ENCODE measurements around the gene RFNG.
A peak's percentile ranks its signal among the peaks of the same experiment; 100 is the strongest.
"Not testable (repeated sequence)": the region's sequence is repeated elsewhere in the genome, so short reads cannot be mapped to it uniquely, and the experiment has no call there.

RFNG gene

GRCh38 chr17:82041144-82041814, 10.3 kb downstream of the RFNG start:
- DNase-seq = no peak

DNA sequence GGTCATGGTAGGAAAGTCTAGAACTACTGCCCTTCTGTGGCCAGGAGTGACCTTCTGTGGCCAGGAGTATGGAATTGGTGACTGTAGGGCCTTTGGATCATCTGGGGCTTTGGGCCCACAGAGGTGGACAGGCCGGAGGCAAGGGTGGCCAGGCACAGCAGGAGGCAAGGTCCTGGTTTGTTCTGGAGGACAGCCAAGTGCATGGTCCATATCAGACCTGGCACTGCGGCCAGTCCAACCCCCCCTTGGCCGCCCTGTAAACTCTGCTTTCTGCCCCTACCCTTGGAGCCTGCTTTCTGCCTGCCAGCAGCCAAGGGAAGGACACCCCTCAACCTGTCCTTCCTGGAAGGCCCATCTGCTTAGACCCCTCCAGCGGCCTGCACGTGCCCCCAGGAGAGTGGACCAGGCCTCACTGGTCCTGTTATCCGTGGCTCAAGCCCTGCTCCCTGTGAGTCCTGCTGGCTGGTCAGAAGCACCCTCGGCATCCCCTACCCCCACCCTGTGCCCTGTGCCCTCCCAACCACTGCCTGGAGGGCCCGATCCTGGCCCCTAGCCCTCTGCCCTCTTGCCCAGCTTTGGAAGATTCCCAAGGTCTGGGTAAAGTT, 11.8 kb downstream of the RFNG start:
- no peak for DNase-seq

DNA sequence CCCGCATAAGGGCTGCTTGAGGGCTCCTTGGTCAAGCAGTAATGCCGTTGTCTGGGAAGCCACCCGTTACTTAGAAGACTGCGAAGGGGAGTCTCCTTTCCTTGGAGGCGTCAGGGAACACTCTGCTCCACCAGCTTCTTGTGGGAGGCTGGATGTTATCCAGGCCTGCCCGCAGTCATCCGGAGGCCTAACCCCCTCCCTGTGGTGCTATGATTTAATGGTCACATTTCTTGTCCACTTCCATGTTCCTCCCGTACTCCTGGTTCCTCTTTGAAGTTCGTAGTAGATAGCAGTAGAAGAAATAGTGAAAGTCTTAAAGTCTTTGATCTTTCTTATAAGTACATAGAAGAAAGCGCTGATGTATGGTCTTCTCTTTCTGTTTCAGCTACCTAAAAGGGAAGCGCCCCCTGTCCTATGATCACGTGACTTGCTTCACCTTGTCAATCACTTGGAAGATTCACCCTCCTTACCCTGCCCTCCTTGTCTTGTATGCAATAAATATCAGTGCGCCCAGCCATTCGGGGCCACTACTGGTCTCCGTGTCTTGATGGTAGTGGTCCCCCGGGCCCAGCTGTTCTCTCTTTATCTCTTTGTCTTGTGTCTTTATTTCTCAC, 12.7 kb downstream of the RFNG start:
- not testable (repeated sequence) for DNase-seq

GRCh38 chr17:82037889-82038195, 13.8 kb downstream of the RFNG start:
- no peak for DNase-seq

DNA sequence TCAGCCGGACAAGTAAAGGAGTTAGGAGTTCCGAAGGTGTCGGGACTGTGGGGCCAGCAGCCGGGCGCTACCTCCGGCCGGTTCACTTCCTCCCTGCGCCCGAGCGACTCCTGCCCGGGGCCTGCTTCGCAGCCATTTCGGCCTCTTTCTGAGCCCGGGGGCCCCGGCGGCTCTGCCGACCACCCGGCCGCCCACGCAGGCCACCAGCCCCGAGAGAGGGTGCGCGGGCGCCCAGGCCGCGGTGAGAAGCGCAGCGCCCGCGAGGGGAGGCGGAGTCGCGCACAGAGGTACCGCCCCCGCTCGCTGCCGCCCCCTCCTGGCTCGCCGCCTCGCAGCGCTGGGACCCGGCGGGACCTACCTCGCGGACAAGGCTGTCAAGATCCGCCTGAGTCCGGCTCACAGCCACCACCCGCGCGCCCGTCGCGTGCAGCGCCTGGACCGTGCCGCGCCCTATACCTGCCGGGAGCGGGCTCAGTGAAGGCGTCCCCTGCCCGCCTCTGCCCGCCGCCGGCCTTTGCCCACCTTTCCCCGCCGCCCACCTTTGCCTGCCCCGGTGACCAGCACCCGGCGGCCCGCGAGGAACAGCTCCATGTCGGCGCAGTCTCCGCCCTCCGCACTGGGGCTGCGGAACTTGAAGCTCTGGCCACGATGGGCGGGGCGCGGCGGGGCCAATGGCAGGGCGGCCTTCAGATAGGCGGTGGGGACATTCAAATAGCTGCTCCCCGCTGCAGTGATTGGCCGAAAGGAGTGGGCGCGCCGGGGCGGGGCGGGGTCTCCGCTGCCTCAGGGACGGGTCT, 14.3 kb downstream of the RFNG start, which contains the start of gene DCXR:
Gene DCXR (minus strand): TSS at position 606 of the 797 bp plus-strand sequence. CDS start 15 bp downstream, at position 591.
- peak; percentile 98 for DNase-seq

GRCh38 chr17:82036634-82037091, 14.9 kb downstream of the RFNG start:
- no peak for DNase-seq

- no peak for DNase-seq
Measured at GRCh38 chr17:82035956-82036633, 15.5 kb downstream of the RFNG start.

GRCh38 chr17:82035488-82035887, 16.1 kb downstream of the RFNG start:
- no peak for DNase-seq

DNA sequence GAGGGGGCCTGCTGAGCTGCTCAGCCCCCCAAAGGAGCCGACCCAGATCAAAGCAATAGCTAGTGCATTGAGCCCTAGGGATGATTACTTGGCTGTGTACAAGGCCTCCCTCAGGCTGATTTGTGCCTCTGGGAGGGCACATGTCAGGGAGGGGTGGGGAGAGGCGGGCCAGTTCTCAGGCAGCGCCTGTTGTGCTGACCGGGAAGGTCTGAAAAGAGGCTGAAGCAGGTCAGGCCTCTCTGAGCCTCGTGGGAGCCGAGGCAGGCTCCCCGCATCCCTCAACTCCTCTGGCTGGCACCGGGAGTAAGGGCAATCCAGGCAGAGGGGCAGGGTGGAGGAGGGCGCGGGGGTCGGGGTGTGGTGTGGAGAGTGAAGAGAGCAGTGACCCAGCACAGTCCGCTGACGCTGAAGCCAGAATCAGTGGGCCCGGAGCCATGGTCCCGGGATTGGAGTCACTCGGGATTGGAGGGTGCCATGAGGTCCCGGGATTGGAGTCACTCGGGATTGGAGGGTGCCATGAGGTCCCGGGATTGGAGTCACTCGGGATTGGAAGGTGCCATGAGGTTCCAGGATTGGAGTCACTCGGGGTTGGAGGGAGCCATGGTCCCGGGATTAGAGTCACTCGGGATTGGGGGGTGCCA, 17.1 kb downstream of the RFNG start:
- DNase-seq = no peak

DNA sequence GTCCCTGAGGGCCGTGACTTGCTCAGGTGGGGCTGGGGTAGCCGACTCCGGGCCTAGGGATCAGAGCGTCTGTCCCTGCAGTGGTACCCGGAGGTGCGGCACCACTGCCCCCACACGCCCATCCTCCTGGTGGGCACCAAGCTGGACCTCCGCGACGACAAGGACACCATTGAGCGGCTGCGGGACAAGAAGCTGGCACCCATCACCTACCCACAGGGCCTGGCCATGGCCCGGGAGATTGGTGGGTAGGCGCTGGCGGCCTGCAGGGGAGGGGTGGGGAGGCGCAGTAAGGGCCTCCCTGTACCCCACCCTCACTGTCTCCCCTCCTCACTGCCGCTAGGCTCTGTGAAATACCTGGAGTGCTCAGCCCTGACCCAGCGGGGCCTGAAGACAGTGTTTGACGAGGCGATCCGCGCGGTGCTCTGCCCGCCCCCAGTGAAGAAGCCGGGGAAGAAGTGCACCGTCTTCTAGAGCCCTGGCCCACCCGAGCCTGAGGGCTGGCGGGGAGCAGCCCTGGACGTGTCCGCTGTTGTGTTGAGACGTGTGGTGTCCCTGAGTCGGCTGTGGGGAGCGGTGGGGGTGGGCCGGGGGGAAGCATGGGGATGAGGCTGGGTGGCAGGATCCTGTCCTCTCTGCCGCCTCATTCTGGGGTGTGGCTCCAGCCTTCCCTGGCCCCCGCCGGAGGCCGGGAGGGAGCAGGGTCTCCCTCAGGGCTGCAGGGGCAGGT, 18.1 kb downstream of the RFNG start:
- DNase-seq = no peak

DNA sequence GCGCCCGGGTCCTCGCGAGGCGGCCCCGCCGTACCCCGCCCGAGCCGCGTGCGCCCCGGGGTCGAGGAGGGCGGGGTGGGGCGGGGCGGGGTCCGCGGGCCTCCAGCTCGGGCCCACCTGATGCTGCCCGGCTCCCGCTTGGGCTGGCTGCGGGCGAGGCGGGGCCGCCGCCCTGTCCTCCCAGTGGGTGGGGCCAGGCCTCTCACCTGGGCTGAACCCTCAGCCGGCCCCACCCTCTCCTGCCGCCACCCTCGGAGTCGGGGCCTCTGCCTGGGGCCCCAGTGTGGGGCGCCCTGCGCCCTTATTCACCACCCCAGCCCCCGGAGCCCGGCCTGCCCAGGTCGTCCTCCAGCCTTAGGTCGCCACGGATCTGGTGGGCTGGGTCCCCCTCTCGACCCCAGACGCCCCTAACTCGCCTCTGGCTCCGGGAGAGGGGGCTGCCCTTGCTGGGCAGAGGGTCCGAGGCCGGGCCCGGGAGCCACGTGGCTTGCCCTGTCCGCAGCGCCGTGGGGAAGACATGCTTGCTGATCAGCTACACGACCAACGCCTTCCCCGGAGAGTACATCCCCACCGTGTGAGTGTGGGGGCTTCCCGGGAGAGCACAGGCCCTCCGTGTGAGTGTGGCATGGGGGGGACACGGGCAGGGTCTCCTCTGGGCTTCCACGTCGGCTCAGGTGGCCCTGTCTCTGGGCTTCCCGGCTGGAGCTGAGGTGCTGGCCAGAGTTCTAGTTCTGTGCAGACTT, 19.6 kb downstream of the RFNG start:
- DNase-seq = peak; percentile 75

GRCh38 chr17:82031303-82031884, 20.2 kb downstream of the RFNG start, which contains the start of gene RAC3:
Gene RAC3 (plus strand): TSS chr17:82031678. CDS start chr17:82031762, 84 bp downstream.
- peak; percentile 37 for DNase-seq

DNA sequence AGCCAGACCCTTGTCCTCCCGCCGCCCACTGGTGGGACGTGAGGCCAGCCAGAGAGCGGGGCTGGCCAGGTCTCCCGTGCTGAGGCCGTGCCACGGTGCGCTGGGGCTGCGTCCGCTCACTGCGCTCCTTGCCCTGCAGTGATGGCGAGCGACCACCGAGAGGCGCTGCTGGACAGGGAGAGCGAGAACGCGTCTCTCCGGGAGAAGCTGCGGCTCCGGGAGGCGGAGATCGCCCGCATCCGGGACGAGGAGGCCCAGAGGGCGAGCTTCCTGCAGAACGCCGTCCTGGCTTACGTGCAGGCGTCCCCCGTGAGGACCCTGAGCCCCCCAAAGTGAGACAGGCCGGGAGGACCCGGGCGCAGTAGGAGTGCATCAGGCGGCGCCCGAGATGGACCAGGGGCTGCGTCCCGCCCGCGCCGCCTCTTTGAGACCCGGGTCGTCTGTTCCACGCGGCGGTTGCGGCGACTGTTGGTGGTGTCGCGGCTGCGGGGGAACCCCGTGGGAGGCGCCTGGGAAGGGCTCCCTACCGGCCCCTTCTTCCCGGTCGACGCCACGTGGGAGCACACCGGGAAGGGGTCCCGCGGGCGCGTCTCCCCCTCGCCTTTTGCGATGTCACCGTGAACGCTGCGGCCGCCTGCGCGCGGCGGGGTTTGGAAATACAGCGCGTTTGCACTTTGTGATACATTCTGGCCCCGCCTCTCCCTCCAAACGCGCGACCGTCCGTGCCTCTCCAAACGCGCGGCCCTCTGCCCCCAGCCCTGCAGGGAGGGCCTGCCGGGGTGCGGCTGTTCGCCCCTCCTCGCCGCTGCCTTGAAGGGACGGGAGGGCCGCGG, 20.9 kb downstream of the RFNG start:
- DNase-seq = peak; percentile 88

DNA sequence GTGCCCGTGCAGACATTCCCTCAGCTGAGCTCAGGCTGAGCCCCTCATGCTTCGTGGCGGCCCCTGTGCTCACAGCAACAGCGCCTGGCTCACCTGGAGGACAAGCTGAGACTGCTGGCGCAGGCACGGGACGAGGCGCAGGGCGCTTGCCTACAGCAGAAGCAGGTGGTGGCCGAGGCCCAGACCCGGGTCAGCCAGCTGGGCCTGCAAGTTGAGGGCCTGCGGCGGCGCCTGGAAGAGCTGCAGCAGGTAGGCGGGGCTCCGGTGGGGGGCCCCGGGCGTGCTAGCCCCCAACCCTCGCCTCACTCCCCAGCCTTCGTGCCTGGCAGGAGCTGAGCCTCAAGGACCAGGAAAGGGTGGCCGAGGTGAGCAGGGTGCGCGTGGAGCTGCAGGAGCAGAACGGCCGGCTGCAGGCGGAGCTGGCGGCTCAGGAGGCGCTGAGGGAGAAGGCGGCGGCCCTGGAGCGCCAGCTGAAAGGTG, 21.6 kb downstream of the RFNG start:
- no peak for DNase-seq

DNA sequence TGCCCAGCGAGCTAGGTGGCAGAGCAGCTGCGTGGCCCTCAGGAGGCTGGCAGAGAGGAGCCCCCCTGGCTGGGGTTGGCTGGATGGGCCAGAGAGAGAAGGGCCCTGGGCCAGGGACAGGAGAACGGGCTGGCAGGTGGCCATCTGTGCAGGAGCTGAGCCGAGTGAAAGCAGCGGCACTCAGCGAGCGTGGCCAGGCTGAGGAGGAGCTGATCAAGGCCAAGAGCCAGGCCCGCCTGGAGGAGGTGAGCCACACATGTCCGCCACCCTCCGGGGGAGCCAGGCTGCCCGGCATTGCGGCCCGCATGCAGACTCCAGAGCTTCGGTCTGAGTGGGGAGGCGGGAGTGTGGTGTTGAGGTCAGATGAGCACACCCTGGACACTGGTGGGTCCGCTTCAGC, 22.2 kb downstream of the RFNG start:
- no peak for DNase-seq

DNA sequence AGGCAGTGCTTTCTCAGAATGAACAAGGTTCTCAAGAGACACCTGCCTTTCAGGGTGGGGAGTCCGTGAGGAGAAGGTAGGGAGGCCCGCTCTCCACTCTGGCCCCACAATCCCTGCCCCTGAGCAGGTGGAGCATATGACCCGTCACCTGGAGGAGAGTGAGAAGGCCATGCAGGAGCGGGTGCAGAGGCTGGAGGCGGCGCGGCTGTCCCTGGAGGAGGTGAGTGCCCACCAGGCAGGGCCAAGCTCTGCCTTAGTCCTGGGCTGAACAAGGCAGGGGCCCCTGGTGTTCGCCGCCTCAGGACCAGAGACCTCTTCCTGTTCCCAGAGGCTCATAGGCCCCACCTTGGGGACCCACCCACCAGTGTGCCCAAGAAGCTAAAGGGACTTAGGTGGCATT, 22.6 kb downstream of the RFNG start:
- DNase-seq = no peak

DNA sequence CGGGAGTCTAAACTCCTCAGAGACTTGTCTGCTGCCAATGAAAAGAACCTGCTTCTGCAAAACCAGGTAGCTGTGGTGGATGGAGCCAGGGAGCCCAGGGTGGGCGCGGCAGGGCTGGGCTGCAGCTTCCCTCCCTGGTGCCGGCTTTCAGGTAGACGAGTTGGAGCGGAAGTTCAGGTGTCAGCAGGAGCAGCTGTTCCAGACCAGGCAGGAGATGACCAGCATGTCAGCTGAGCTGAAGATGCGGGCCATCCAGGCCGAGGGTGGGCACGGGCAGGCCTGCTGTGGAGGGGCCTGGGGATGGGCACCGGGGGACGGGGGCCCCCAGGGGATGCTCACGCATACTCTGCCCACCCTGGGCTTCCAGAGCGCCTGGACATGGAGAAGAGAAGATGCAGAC, 23.4 kb downstream of the RFNG start:
- DNase-seq = no peak

DNA sequence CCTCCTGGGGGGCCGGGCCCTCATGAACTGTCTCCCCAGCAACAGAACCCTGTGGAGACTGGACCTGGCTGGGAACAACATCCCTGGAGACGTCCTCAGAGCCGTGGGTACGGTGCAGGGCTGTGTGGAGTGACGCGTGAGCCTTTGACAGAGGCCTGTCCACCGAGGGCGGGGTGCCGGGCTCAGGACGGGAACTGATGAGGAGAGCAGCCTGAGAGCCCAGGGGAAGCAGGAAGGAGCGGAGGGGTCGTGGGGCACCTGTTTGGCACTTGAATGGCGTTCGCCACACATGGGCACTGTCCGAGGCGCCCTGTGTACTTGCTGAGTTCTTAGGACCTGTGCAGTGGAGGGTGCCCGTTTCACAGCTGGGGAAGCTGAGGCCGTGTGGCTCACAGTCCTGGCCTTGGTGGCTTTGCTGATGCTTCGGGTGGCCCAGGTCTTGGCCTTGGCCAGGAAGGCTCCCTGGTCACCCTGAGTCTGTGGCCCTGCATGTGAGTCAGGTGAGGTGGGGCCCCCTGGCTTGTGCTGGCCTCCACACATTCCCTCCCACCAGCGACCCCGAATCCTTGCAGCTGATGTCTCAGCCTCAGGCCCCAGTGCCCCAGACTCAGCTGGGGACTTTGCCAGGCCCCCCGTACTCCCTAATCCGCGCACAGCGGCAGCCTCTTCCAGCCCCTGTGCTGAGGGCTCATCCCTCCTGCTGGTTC, 26.1 kb downstream of the RFNG start:
- DNase-seq = no peak

DNA sequence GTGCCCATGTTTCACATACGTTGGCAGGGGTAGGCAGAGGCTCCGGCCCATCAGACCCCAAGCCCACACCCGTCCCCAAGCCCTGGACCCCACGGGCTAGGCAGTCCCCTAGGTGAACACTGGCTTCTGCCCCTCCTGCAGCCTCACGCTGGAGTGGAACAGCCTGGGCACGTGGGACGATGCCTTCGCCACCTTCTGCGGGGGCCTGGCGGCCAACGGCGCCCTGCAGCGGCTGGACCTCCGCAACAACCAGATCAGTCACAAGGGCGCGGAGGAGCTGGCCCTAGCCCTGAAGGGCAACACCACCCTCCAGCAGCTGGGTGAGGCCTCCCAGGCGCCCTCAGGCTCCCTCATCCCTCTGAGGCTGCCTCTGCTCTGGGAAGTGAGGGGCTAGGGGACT, 26.8 kb downstream of the RFNG start:
- DNase-seq = no peak

Data from stimulated activated CD4-positive, alpha-beta T cell treated with anti-CD3 and anti-CD28 coated beads, Interleukin-15, amount 100 ng/mL, for 24 hours (primary cell).